Sigmoid colon (tissue), 4 donors: ENCODE results near the gene SPAST.

Source experiments
- EP300 ChIP-seq, 4 donors: sonication (generic); formaldehyde crosslinking; IDR thresholded peaks; one replicate each; pipeline ENCODE4 v1.6.1; 2017; ENCODE audit warnings: antibody characterized with exemption in 4 of 4
- POLR2A ChIP-seq, 2 donors: fragments of 450-650 bp; IDR thresholded peaks; one replicate each; pipeline ENCODE4 v1.6.1; 2016; ENCODE audit warnings: antibody characterized with exemption in 2 of 2, mild to moderate bottlenecking in 2 of 2, moderate library complexity in 2 of 2
- TF ChIP-seq, protein P1 (sequence below), 4 experiments: fragments of 450-650 bp in 3 of 4; fragments of 200-600 bp in 1 of 4; IDR thresholded peaks; one replicate each; pipeline ENCODE4 v1.5.1; 2016 to 2019; ENCODE audit warnings: antibody characterized with exemption in 4 of 4, mild to moderate bottlenecking in 3 of 4, moderate library complexity in 2 of 4

DNA sequence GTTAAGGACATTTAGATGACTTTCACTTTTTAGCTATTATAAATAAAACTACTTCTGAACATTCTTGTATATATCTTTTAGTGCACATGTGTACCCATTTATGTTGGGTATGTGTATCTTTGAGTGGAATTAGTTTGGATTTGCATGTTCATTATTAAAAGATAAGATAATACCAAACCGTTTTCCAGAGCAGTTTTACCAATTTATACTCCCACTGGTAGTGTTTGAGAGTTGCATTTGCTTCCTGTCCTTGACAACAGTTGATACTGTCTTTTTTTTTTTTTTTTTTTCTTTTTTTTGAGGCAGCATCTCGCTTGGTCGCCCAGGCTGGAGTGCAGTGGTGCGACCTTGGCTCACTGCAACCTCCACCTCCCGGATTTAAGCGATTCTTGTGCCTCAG, 125.7 kb downstream of the SPAST start:
- TF ChIP-seq POLR2A (IDR thresholded peaks at IDR 0.05): no peak
- no peak for TF ChIP-seq EP300 (IDR thresholded peaks at IDR 0.05)
- TF ChIP-seq, protein P1, sequence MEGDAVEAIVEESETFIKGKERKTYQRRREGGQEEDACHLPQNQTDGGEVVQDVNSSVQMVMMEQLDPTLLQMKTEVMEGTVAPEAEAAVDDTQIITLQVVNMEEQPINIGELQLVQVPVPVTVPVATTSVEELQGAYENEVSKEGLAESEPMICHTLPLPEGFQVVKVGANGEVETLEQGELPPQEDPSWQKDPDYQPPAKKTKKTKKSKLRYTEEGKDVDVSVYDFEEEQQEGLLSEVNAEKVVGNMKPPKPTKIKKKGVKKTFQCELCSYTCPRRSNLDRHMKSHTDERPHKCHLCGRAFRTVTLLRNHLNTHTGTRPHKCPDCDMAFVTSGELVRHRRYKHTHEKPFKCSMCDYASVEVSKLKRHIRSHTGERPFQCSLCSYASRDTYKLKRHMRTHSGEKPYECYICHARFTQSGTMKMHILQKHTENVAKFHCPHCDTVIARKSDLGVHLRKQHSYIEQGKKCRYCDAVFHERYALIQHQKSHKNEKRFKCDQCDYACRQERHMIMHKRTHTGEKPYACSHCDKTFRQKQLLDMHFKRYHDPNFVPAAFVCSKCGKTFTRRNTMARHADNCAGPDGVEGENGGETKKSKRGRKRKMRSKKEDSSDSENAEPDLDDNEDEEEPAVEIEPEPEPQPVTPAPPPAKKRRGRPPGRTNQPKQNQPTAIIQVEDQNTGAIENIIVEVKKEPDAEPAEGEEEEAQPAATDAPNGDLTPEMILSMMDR (IDR thresholded peaks at IDR 0.05): no peak
